ENCODE measurements around the gene CARD19.
A peak's percentile ranks its signal among the peaks of the same experiment; 100 is the strongest.

CARD19 gene

DNA sequence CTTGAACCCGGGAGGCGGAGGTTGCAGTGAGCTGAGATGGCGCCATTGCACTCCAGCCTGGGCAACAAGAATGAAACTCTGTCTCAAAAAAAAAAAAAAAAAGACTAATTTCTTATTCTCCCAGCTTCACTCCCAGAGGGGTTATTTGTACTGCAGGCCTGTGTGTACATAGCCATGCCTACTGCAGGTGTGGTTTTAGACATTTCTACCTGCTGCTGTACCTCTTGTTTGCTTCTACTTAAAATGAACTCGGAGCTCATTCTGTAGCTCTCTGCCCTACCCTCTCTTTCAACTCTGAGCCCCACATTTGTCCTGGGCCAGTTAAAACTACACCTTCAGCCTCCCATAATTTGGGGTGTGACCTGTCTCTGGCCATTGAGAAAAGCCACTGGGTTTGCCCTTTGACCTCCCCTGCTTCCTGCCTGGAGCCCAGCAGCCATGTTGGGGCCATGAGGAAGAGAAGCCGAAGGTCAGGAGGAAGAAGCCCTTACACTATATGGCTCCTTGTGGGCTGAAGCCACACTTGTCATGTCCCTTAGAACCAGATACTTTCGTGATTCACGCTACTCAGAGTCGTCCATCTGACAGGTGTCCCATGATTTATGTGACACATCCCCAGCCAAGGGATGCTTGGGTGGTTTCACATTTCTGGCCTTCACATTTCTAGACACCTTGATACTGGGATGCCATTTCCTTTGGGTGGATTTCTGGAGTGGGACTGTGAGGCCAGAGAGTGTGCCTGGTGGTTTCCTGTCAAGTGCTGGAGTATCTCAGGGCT, 9.4 kb upstream of the CARD19 start:
- DNase-seq (ENCODE audit: low read depth, low spot score), result no peak

- DNase-seq (ENCODE audit: low read depth, low spot score), result no peak
Measured at GRCh38 chr9:93087971-93088655, 7.9 kb upstream of the CARD19 start.

DNA sequence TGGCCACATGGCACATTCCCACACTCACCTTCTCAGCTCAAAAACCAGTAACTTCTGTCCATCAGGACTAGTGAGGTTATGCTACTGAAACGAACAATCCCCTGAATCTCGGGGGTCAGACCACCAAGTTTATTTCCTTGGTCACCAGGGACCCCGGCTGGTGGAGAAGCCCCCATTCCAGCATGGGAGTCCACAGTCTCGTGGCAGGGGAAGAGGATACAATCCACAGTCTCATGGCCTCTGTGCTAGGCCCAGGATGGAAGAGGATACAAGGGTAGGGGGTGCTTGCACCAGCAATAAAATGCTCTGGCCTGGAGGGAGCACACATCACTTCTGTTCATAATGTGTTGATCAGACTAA, 7.4 kb upstream of the CARD19 start:
- no peak for DNase-seq (ENCODE audit: low read depth, low spot score)

GRCh38 chr9:93089024-93089423, 7.0 kb upstream of the CARD19 start:
- DNase-seq (ENCODE audit: low read depth, low spot score), result no peak

- no peak for DNase-seq (ENCODE audit: low read depth, low spot score)
Measured at GRCh38 chr9:93089481-93089991, 6.5 kb upstream of the CARD19 start.

DNA sequence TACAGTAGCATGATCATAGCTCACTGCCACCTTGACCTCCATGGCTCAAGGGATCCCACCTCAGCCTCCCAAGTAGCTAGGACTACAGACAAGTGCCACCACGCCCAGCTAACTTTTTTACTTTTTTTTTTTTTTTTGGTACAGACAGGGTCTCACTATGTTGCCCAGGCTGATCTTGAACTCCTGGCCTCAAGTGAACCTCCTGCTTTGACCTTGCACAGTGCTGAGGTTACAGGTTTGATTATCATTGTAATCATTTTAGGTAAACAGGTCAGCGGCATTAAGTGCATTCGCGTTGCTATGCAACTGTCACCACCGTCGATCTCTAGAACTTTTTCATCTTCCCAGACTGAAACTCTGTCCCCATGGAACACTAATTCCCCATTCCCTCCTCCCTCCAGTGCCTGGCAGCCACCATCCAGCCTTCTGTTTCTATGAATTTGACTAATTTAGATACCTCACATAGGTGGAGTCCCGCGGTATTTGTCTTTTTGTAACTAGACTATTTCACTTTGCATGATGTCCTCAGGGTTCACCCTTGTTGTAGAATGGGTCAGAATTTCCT, 5.8 kb upstream of the CARD19 start:
- DNase-seq (ENCODE audit: low read depth, low spot score), result no peak

- no peak for DNase-seq (ENCODE audit: low read depth, low spot score)
Measured at GRCh38 chr9:93091056-93091452, 5.0 kb upstream of the CARD19 start.

DNA sequence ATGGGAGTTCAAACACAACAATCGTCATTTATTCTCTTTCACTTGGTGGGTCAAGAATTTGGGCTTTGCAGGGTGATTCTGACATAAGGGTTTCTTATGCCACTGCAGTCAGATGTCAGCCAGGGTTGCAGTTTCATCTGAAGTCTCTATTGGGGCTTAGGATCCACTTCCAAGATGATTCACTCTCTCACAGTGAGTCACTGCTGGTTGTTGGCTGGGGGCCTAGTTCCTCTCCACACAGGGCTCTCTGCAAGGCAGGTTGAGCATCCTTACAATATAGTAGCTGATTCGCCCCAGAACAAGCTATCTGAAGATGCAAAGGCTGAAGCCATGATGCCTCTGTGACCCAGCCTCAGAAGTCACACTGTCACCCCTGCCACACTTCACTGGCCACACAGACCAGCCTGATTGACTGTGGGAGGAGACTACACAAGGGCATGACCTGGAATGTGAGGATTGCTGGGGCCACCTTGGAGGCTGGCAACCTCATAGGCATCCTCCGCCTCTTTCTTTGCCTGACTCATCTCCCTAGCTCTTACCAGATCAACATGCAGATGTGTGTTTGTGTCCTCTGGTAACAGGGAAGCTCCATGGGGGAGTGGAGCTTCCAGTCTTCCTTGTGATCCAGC, 4.5 kb upstream of the CARD19 start:
- DNase-seq (ENCODE audit: low read depth, low spot score), result peak; percentile 66

- DNase-seq (ENCODE audit: low read depth, low spot score), result no peak
Measured at GRCh38 chr9:93092251-93092991, 3.6 kb upstream of the CARD19 start.

DNA sequence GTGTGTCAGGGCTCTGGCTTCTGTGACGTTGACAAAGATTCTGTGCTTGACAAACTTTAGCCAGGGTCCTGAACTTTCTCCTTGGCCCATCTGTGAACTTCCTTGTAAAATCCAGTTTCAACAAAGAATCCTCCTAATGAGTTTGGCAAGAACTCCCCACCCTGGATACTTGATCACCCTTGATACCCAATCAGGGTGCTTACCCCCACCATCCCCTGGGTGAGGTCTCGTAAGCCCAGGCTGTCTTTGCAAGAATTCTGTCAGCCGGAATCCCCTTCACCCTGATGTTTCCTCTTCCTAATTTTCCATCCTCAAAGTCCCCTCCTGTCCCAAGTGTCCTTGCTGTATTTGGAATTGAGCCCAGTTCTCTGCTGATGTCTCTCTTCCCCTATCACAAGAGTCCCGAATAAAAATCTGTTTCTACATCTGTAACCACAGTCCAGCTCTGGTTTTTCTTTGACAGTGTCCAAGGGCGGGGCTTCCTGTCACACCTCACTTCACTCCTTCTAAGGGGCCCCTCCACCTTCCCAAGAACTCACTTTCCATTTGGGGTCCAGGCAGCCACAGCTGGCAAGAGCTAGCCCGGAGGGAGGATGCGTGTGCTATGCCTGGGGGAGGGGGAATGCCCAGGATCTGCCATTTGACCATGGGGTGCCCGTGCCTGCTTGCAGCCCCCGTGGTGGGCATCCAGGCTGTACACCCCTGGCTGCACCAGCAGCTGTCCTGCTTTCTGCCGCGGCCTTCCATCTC, 2.7 kb upstream of the CARD19 start:
- no peak for DNase-seq (ENCODE audit: low read depth, low spot score)

GRCh38 chr9:93093877-93094657, 1.9 kb upstream of the CARD19 start:
- no peak for DNase-seq (ENCODE audit: low read depth, low spot score)

DNA sequence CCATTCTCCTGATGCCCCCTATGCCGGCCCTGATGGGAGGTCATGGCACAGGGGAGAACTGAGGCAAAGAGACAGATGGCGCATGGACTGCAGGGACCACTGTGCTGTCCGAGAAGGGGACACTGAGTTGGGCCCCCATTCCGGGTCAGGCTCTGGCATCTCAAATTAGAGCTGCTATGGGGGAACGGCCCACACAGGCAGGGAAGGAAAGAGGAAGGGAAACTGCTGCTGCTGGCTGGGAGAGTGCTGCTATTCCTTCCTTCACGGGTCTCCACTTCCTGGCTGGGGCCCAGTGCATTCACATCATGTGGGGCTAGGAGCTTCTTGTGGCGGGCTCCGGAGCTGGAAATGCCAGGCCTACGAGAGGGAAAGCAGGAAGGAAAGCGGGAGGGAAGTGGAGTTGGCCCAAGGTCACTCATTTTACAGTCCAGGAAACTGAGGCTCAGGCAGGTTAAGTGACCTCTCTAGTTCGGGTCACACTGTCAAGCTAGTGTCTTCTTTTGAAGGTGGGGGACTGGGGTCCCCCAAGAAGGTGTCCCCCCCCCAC, 1.3 kb upstream of the CARD19 start:
- DNase-seq (ENCODE audit: low read depth, low spot score), result no peak

DNA sequence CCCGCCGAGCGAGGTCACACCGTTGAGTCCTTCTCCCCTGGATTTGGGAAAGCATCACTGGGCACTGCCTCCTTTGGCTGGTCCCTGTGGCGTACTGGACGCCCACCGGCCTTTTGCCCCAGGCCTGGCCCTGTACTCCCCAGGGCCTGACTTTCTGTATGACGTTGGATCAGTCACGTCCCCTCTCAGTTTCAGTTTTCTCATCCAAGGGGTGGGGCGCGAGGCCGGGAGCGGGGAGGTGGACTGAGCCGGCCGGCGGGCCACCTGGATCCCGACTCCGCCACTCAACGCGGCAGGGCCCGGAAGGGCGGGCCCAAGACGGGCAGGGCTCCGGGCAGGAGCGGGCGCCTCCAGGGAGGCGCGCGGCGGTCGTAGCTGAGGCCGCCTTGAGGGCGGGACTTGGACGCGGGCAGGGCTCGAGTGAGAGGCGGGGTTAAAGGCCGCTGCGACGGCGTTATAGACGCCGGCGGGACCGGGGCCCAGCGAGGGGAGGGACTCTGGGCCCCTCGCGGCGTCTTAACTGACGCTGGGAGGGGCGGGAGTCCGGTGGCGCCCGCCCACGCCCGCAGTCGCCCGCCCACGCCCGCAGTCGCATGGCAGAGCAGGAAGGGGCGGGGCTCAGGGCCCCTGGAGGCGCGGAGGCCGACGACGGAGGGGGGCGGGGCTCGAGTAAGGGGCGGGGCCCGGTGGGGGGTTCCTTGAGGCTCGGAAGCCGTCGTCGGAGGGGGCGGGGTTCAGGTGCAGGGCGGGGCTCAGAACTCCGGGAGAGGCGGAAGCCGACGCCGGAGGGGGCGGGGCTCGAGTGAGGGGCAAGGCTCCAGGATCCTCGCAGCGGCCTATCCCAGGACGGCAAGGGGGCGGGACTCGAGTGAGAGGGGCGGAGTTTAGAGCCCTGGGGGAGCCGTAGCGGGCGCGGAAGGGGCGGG, 549 bp upstream of the CARD19 start:
- peak; percentile 100 for DNase-seq (ENCODE audit: low read depth, low spot score)

GRCh38 chr9:93096811-93097382, 880 bp downstream of the CARD19 start:
- DNase-seq (ENCODE audit: low read depth, low spot score), result no peak

GRCh38 chr9:93097511-93098201, 1.6 kb downstream of the CARD19 start:
- peak; percentile 30 for DNase-seq (ENCODE audit: low read depth, low spot score)

GRCh38 chr9:93098236-93098946, 2.4 kb downstream of the CARD19 start:
- peak; percentile 99 for DNase-seq (ENCODE audit: low read depth, low spot score)
